GM19467 (cell line): ENCODE results near the gene SYCE1L.

Experiments
- ATAC-seq: cut with Tn5 transposase; IDR thresholded peaks from one replicate; pipeline ENCODE4 v1.9.1; 2021; ENCODE audit warnings: mild to moderate bottlenecking, moderate library complexity; ENCODE audit not compliant: unreplicated experiment

SYCE1L gene

GRCh38 chr16:77246150-77246549 is 46.9 kb downstream of the SYCE1L start:
- no peak for ATAC-seq

GRCh38 chr16:77250400-77250799 is 51.2 kb downstream of the SYCE1L start:
- no peak for ATAC-seq
